Mesenchymal stem cell (in vitro differentiated cells and primary cell): ENCODE data around the gene GALM.
"Not testable (repeated sequence)": the region's sequence is repeated elsewhere in the genome, so short reads cannot be mapped to it uniquely, and the experiment has no call there.

Experiments
- DNase-seq: peaks from one replicate; pipeline ENCODE4 v3.0.0-alpha.2; 2013
- H2AFZ ChIP-seq: one replicate; pipeline ENCODE4 v1.6.1; 2013; ENCODE audit warnings: low read depth, mild to moderate bottlenecking, control low read depth, inconsistent platforms, low read length, moderate library complexity
- H2AK5ac ChIP-seq: 2 replicates; pipeline ENCODE4 v1.6.1; 2013; ENCODE audit warnings: low read length, moderate library complexity, mild to moderate bottlenecking, inconsistent platforms; ENCODE audit not compliant: severe bottlenecking
- H2BK120ac ChIP-seq: one replicate; pipeline ENCODE4 v1.6.1; 2013; ENCODE audit warnings: low read depth, mild to moderate bottlenecking, inconsistent platforms, low read length, moderate library complexity
- H2BK12ac ChIP-seq, 2 experiments: one replicate each; pipeline ENCODE4 v1.6.1; 2013; ENCODE audit warnings: inconsistent platforms in 2 of 2, low read length in 2 of 2, mild to moderate bottlenecking in 2 of 2, moderate library complexity in 2 of 2, control low read depth in 1 of 2
- H2BK15ac ChIP-seq: one replicate; pipeline ENCODE4 v1.6.1; 2013; ENCODE audit warnings: mild to moderate bottlenecking, low read depth, inconsistent platforms; ENCODE audit not compliant: poor library complexity, severe bottlenecking
- H2BK5ac ChIP-seq: 2 replicates; pipeline ENCODE4 v1.6.1; 2013; ENCODE audit warnings: low read depth, mild to moderate bottlenecking, low read length, control low read depth, inconsistent platforms; ENCODE audit not compliant: poor library complexity, severe bottlenecking
- H3K14ac ChIP-seq, 2 experiments: one replicate each; pipeline ENCODE4 v1.6.1; 2013; ENCODE audit warnings: inconsistent platforms in 2 of 2, low read length in 2 of 2, control low read depth in 1 of 2, mild to moderate bottlenecking in 1 of 2, moderate library complexity in 1 of 2
- H3K18ac ChIP-seq, 2 experiments: one replicate each; pipeline ENCODE4 v1.6.1; 2013; ENCODE audit warnings: inconsistent platforms in 2 of 2, low read length in 2 of 2, control low read depth in 1 of 2, low read depth in 1 of 2, mild to moderate bottlenecking in 1 of 2
- H3K23ac ChIP-seq, 2 experiments: one replicate each; pipeline ENCODE4 v1.6.1; 2013; ENCODE audit warnings: inconsistent platforms in 2 of 2, low read length in 2 of 2, mild to moderate bottlenecking in 2 of 2, moderate library complexity in 2 of 2, control low read depth in 1 of 2
- H3K27ac ChIP-seq: 2 replicates; pipeline ENCODE4 v1.5.1; 2013; ENCODE audit warnings: mild to moderate bottlenecking, moderate library complexity, low read length, control low read depth, inconsistent platforms; ENCODE audit not compliant: poor library complexity, severe bottlenecking
- H3K27me3 ChIP-seq, 2 experiments: 2 replicates each; pipeline versions ENCODE4 v1.6.1 to v1.7.0; 2013; ENCODE audit warnings: low read length in 2 of 2, mild to moderate bottlenecking in 2 of 2, moderate library complexity in 2 of 2, control low read depth in 1 of 2, inconsistent platforms in 1 of 2; ENCODE audit not compliant: control insufficient read depth in 1 of 2, insufficient read depth in 1 of 2
- H3K36me3 ChIP-seq, 2 experiments: 2 replicates each; pipeline versions ENCODE4 v1.6.1 to v1.7.0; 2013; ENCODE audit warnings: low read length in 2 of 2, control low read depth in 1 of 2, inconsistent platforms in 1 of 2, low read depth in 1 of 2, mild to moderate bottlenecking in 1 of 2; ENCODE audit not compliant: insufficient read depth in 2 of 2, control insufficient read depth in 1 of 2
- H3K4ac ChIP-seq, 2 experiments: one replicate each; pipeline ENCODE4 v1.6.1; 2013; ENCODE audit warnings: inconsistent platforms in 2 of 2, low read length in 2 of 2, mild to moderate bottlenecking in 2 of 2, moderate library complexity in 2 of 2, control low read depth in 1 of 2, low read depth in 1 of 2
- H3K4me1 ChIP-seq: 2 replicates; pipeline ENCODE4 v1.6.1; 2013; ENCODE audit warnings: low read depth, low read length, control low read depth; ENCODE audit not compliant: control insufficient read depth, insufficient read depth
- H3K4me2 ChIP-seq: 2 replicates; pipeline ENCODE4 v1.6.1; 2013; ENCODE audit warnings: low read length, mild to moderate bottlenecking, inconsistent platforms; ENCODE audit not compliant: poor library complexity, severe bottlenecking
- H3K4me3 ChIP-seq, 2 experiments: 2 replicates each; pipeline versions ENCODE4 v1.5.1 to v1.7.0; 2013; ENCODE audit warnings: low read length in 2 of 2, mild to moderate bottlenecking in 2 of 2, control low read depth in 1 of 2, low read depth in 1 of 2; ENCODE audit not compliant: insufficient read depth in 1 of 2
- H3K79me1 ChIP-seq: replicated peaks from 2 replicates; pipeline ENCODE4 v1.6.1; 2013; ENCODE audit warnings: mild to moderate bottlenecking, control low read depth, low read length, inconsistent platforms; ENCODE audit not compliant: poor library complexity, severe bottlenecking
- H3K9ac ChIP-seq: 2 replicates; pipeline ENCODE4 v1.7.0; 2013; ENCODE audit warnings: mild to moderate bottlenecking, low read length, moderate library complexity
- H3K9me3 ChIP-seq: 2 replicates; pipeline ENCODE4 v1.7.0; 2013; ENCODE audit warnings: mild to moderate bottlenecking, low read length; ENCODE audit not compliant: control insufficient read depth
- H4K8ac ChIP-seq: one replicate; pipeline ENCODE4 v1.6.1; 2013; ENCODE audit warnings: inconsistent platforms, mild to moderate bottlenecking, low read length, moderate library complexity
- H4K91ac ChIP-seq: one replicate; pipeline ENCODE4 v1.6.1; 2013; ENCODE audit warnings: mild to moderate bottlenecking, low read length, inconsistent platforms
- WGBS: methylation state at CpG from one replicate; pipeline ENCODE4 v1.1.7; 2013; ENCODE audit warnings: mixed read lengths; 5-methylcytosine and 5-hydroxymethylcytosine counted together

The GALM gene

DNA sequence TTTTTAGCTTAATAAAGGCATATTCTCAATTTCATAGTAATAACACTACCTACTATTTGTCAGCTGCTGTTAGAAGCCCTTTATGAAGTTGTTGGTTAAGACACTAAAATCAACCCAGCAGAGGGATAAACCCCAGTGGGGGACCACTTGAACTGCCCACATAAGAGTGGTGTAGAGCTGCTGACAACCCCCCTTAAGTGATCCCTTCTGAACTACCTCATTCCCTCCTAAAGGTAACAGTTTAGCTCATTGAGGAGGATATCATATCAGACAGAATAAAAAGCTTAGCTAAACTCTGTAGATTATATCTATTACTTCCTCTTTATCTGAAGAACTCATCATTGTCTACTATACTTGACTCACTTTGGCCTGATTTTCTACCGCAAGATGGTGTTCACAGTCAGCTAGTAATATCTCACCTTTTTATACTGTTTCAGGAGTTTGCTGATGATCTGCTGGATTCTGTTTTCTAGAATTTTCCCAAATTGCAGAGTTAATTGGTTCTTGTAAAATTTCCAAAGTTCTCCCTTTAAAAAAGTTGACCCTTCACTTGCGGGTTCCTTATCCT is 16.2 kb downstream of the GALM start:
- peaks cover 3 to 52% of the 10 kb centered on the region in 2 experiments for H3K36me3 ChIP-seq
- no peaks in the 10 kb centered on the region for H3K9me3 ChIP-seq
- WGBS = 100% methylated on average over 2 of the region's 2 CpGs
- H4K8ac ChIP-seq = no peak overlapping the region
- no peak overlapping the region for H3K4me3 ChIP-seq
- no peak for DNase-seq
- peaks cover 1% of the 10 kb centered on the region for H3K4me1 ChIP-seq
- H3K27me3 ChIP-seq = no peaks in the 10 kb centered on the region
- no peak overlapping the region for H3K4ac ChIP-seq
- no peak overlapping the region for H3K27ac ChIP-seq
- H3K9ac ChIP-seq = no peak overlapping the region
- no peak overlapping the region for H2BK120ac ChIP-seq
- H3K4me2 ChIP-seq = no peak overlapping the region
- H2BK12ac ChIP-seq = no peak overlapping the region
- no peaks in the 10 kb centered on the region for H3K79me1 ChIP-seq
- no peak overlapping the region for H3K23ac ChIP-seq
- no peak overlapping the region for H3K14ac ChIP-seq
- H2AK5ac ChIP-seq = no peak overlapping the region
- no peak overlapping the region for H4K91ac ChIP-seq
- H2AFZ ChIP-seq = no peak overlapping the region
- H2BK15ac ChIP-seq = no peak overlapping the region
- no peak overlapping the region for H2BK5ac ChIP-seq
- H3K18ac ChIP-seq = no peak overlapping the region

DNA sequence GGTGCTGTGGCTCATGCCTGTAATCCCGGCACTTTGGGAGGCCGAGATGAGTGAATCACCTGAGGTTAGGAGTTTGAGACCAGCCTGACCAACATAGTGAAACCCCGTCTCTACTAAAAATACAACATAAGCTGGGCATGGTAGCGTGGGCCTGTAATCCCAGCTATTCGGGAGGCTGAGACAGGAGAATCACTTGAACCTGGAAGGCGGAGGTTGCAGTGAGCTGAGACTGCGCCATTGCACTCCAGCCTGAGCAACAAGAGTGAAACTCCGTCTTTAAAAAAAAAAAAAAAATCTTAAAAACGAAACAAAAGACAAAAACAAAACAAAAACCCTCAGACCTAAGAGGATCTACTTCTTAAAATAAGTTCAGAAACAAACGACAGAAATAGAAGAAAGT is 16.7 kb downstream of the GALM start:
- not testable (repeated sequence) for H2BK12ac ChIP-seq, H3K4me1 ChIP-seq, H2AK5ac ChIP-seq, H3K27ac ChIP-seq, H3K27me3 ChIP-seq, H2BK120ac ChIP-seq, H3K4ac ChIP-seq, H2AFZ ChIP-seq, H3K9me3 ChIP-seq, H4K91ac ChIP-seq, H2BK15ac ChIP-seq, H3K4me3 ChIP-seq, DNase-seq, H2BK5ac ChIP-seq, H4K8ac ChIP-seq, H3K79me1 ChIP-seq, H3K4me2 ChIP-seq, H3K18ac ChIP-seq, H3K14ac ChIP-seq, H3K9ac ChIP-seq, H3K23ac ChIP-seq
- 100% methylated on average over 7 of the region's 10 CpGs for WGBS
- H3K36me3 ChIP-seq = peaks cover 3 to 47% of the 10 kb centered on the region in 2 experiments

DNA sequence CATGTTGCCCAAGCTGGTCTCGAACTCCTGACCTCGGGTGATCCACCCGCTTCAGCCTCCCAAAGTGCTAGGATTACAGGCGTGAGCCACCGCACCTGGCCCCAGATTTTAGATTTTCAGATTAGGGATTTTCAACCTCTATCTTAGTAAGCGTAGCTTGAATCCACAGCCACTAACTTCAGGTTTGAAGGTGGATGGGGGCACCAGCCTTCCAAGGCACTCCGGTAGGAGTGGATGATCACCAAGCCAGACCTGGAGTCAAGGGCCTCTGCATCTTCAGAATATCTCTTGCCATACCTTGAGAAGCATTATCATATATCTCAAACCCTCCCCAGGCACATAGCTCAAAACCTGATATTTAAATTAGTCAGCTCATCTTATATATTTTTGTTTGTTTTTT is 17.9 kb downstream of the GALM start:
- no peaks in the 10 kb centered on the region for H3K27me3 ChIP-seq
- no peak overlapping the region for H3K9ac ChIP-seq
- no peak overlapping the region for H3K4me2 ChIP-seq
- WGBS = 99% methylated on average over 7 of the region's 7 CpGs
- H2BK15ac ChIP-seq = no peak overlapping the region
- no peak overlapping the region for H2BK12ac ChIP-seq
- H3K18ac ChIP-seq = no peak overlapping the region
- H2AFZ ChIP-seq = no peak overlapping the region
- no peak overlapping the region for H3K27ac ChIP-seq
- H3K9me3 ChIP-seq = no peaks in the 10 kb centered on the region
- H3K4ac ChIP-seq = no peak overlapping the region
- H2AK5ac ChIP-seq = no peak overlapping the region
- no peak overlapping the region for H4K91ac ChIP-seq
- no peak overlapping the region for H2BK120ac ChIP-seq
- no peak overlapping the region for H2BK5ac ChIP-seq
- DNase-seq = no peak
- no peak overlapping the region for H3K23ac ChIP-seq
- H3K36me3 ChIP-seq = peaks cover 3 to 38% of the 10 kb centered on the region in 2 experiments
- peaks cover 1% of the 10 kb centered on the region for H3K4me1 ChIP-seq
- no peaks in the 10 kb centered on the region for H3K79me1 ChIP-seq
- no peak overlapping the region for H3K4me3 ChIP-seq
- H3K14ac ChIP-seq = no peak overlapping the region
- H4K8ac ChIP-seq = no peak overlapping the region

DNA sequence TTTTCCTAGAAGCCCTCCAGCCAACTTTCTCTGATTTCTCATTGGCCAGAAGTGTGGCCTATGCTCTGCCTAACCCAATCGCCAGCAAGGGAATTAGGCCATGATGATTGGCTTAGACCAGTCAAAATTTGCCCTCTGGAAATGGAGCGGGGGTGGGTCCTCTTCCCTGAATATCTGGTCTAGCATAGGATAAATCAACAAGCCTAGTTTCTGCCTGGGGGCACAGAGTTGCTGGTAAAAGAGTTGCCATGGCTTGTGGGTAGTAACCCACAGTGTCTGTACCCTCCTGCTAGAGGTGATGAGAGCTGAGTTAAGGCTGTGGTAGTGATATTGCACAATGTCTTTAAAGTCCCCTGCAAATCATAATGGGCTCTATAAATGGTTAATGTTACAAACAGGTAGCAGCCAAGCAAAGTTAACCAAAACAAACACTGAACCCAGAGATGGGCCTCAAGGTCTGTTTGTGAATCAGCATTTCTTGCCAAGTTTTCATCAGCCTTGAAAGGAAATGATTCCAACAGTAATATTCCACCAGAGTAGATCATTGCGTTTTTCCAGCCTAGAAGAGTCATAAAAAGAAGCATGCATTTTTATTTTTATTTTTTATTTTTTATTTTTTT is 19.3 kb downstream of the GALM start:
- no peak overlapping the region for H3K9ac ChIP-seq
- WGBS = 99% methylated on average over 2 of the region's 3 CpGs

More for the DNA sequence above, 19.3 kb downstream of the GALM start:
- H3K36me3 ChIP-seq = peaks cover 3 to 24% of the 10 kb centered on the region in 2 experiments
- no peaks in the 10 kb centered on the region for H3K27me3 ChIP-seq
- no peak overlapping the region for H3K27ac ChIP-seq
- no peaks in the 10 kb centered on the region for H3K79me1 ChIP-seq
- H3K4me1 ChIP-seq = peaks cover 2% of the 10 kb centered on the region
- H2BK5ac ChIP-seq = no peak overlapping the region
- H4K91ac ChIP-seq = no peak overlapping the region
- no peak overlapping the region for H2BK12ac ChIP-seq
- no peak overlapping the region for H3K14ac ChIP-seq
- H3K23ac ChIP-seq = no peak overlapping the region
- no peak overlapping the region for H2BK120ac ChIP-seq
- no peak overlapping the region for H3K4me2 ChIP-seq
- H2AFZ ChIP-seq = no peak overlapping the region
- no peak overlapping the region for H3K18ac ChIP-seq
- H3K9me3 ChIP-seq = no peaks in the 10 kb centered on the region
- no peak overlapping the region for H3K4me3 ChIP-seq
- H3K4ac ChIP-seq = no peak overlapping the region
- H2BK15ac ChIP-seq = no peak overlapping the region
- H2AK5ac ChIP-seq = no peak overlapping the region
- no peak for DNase-seq
- no peak overlapping the region for H4K8ac ChIP-seq
